Mammary epithelial cell (primary cell): ENCODE results near the gene GREM1.

ENCODE experiments used
- EZH2 ChIP-seq: IDR thresholded peaks from 2 replicates; pipeline ENCODE4 v1.6.1; 2012; ENCODE audit warnings: low read length, inconsistent platforms, borderline replicate concordance
- TF ChIP-seq, protein P1 (sequence below), 2 donors: IDR thresholded peaks in 1 of 2; conservative IDR thresholded peaks in 1 of 2; 2 replicates each; pipeline ENCODE4 v1.5.1; 2011 to 2012; ENCODE audit warnings: inconsistent platforms in 2 of 2, low read length in 2 of 2, mild to moderate bottlenecking in 2 of 2, control low read depth in 1 of 2, low read depth in 1 of 2; ENCODE audit not compliant: insufficient read depth in 1 of 2; ENCODE audit errors: extremely low read depth in 1 of 2

- no peak for TF ChIP-seq EZH2
- TF ChIP-seq, protein P1, sequence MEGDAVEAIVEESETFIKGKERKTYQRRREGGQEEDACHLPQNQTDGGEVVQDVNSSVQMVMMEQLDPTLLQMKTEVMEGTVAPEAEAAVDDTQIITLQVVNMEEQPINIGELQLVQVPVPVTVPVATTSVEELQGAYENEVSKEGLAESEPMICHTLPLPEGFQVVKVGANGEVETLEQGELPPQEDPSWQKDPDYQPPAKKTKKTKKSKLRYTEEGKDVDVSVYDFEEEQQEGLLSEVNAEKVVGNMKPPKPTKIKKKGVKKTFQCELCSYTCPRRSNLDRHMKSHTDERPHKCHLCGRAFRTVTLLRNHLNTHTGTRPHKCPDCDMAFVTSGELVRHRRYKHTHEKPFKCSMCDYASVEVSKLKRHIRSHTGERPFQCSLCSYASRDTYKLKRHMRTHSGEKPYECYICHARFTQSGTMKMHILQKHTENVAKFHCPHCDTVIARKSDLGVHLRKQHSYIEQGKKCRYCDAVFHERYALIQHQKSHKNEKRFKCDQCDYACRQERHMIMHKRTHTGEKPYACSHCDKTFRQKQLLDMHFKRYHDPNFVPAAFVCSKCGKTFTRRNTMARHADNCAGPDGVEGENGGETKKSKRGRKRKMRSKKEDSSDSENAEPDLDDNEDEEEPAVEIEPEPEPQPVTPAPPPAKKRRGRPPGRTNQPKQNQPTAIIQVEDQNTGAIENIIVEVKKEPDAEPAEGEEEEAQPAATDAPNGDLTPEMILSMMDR (conservative IDR thresholded peaks at IDR 0.05 in 1 of 2, IDR thresholded peaks at IDR 0.05 in 1 of 2; ENCODE audit: extremely low read depth in 1 of 2, insufficient read depth in 1 of 2, low read depth in 1 of 2, low read length in 2 of 2): no peak
Measured at GRCh38 chr15:32732574-32733157, 14.9 kb downstream of the GREM1 start.
